D721Med (cell line): ENCODE measurements around the gene MLANA.
A peak's percentile ranks its signal among the peaks of the same experiment; 100 is the strongest.
"Not testable (repeated sequence)": the region's sequence is repeated elsewhere in the genome, so short reads cannot be mapped to it uniquely, and the experiment has no call there.

ENCODE experiments used
- DNase-seq: peaks from one replicate; pipeline ENCODE4 v3.0.0; 2011; ENCODE audit warnings: low spot score; ENCODE audit not compliant: insufficient read length
- FAIRE-seq: peaks from 2 replicates; lab custom pipeline; 2011; peaks lifted over from hg19 to GRCh38; lab: Jason Lieb, UNC
- TF ChIP-seq, protein P1 (sequence below): IDR thresholded peaks from 2 replicates; pipeline ENCODE4 v1.5.1; 2012; ENCODE audit warnings: mild to moderate bottlenecking, control low read depth; ENCODE audit not compliant: insufficient read depth; ENCODE audit errors: missing control alignments

MLANA gene

DNA sequence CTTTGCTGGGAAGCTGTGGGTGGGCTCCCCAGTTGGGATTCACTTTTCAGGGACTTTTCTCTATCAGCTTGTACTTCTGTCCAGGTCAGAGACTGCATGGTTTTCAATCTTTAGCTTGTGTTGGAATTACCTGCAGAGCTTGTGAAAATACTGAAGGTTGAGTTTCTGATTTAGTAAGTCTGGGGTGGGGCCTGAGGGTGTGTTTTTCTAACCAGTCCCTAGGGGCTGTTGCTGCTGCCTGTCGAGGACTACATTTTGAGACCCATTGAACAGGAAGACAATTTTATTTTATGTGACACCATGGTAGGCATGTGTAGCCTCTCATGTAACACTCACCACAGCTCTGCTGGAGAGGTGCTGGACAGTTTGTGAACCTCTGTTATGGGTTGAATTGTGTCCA lies 14.7 kb upstream of the MLANA start:
- no peak for FAIRE-seq
- TF ChIP-seq, protein P1, sequence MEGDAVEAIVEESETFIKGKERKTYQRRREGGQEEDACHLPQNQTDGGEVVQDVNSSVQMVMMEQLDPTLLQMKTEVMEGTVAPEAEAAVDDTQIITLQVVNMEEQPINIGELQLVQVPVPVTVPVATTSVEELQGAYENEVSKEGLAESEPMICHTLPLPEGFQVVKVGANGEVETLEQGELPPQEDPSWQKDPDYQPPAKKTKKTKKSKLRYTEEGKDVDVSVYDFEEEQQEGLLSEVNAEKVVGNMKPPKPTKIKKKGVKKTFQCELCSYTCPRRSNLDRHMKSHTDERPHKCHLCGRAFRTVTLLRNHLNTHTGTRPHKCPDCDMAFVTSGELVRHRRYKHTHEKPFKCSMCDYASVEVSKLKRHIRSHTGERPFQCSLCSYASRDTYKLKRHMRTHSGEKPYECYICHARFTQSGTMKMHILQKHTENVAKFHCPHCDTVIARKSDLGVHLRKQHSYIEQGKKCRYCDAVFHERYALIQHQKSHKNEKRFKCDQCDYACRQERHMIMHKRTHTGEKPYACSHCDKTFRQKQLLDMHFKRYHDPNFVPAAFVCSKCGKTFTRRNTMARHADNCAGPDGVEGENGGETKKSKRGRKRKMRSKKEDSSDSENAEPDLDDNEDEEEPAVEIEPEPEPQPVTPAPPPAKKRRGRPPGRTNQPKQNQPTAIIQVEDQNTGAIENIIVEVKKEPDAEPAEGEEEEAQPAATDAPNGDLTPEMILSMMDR: no peak

DNA sequence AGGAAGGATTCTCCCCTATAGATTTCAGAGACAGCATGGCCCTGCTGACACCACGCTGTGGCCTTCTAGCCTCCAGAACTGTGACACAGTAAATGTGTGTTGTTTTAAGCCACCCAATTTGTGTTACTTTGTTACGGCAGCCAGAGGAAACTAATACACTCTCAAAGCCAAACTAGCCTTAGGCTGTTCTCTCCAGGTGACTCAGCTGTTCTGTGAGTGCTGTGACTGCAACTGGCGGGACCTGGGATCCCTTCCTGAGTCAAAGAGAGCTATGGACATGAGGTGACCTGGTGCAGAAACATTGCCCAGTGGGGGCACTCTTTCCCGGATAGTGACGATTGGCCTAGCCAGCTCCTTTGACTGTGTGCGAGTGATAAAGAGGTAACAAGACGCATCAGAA lies 14.0 kb upstream of the MLANA start:
- DNase-seq: no peak
- FAIRE-seq: no peak
- TF ChIP-seq, protein P1: no peak

More for the DNA sequence above, 14.7 kb upstream of the MLANA start:
- no peak for DNase-seq

DNA sequence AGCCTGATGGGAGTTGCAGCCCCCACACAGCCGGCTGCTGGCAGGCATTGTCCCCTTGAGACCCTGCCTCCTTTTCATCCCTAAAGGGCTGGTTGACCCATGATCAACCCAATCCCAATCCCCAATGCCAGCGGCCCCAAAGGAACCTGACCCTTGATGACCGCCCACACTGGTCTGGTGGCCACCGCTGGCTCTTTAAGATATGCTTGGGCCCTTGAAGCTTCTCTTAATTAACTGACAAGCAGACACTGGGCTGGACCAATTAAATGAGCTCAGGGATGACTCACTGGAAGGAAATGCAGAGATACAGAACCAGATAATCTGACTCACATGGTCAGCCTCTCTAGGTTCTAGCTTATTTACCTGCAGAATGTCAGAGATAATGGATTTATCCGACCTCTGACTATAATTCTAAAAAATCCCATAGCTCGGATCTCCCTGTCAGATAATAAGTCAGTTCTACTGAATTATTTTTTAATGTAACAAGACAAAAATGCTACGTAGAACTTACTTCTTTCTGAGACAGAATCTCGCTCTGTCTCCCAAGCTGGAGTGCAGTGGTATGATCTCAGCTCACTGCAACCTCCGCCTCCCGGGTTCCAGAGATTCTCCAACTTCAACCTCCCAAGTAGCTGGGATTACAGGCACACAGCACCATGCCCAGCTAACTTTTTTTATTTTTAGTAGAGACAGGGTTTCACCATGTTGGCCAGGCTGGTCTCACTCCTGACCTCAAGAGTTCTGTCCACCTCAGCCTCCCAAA lies 11.1 kb upstream of the MLANA start:
- DNase-seq: no peak
- FAIRE-seq: no peak
- TF ChIP-seq, protein P1: no peak

DNA sequence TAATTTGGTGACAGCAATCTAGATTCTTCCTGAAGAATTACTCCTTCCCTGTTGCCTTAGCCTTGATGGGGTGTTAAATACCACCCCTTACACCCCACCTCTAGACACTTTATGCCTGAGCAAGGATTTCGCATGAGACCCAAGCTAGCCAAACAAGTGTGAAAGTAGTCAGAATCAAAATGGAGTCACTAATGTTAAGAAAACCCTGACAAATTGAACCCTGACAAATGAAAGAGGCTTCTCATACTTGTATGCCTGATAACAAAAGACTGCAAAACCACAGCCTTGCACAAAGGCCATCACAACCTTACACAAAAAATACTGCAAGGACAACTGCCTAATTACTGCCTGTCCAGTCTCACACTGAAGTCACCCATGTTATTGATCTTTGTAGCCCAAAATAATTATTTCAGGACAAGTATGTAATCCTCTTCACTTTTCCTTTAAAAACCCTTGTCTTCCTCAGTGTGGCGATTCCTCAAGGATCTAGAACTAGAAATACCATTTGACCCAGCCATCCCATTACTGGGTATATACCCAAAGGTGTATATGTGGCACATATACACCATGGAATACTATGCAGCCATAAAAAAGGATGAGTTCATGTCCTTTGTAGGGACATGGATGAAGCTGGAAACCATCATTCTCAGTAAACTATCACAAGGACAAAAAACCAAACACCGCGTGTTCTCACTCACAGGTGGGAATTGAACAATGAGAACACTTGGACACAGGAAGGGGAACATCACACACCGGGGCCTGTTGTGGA lies 8.3 kb upstream of the MLANA start:
- FAIRE-seq, DNase-seq: not testable (repeated sequence)

DNA sequence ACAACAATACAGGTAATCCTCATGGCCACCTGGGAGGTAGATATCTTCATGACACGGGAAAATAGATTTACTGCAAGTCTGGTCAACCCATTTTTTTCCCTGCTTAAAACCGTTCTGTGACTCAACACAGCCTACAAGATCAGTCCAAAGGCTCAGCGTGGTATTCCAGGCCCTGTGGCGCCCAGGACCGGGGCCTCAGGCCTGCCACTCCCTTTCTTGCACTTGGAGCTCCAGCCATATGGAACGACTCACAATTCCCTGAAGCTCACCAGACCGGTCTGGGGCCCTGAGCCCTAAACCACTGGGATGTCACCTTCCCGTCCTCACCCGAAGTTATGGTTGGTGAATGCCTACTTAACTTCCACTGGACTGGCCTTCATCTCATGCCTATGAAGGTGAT lies 6.5 kb upstream of the MLANA start:
- TF ChIP-seq, protein P1: no peak
- FAIRE-seq (no peak), DNase-seq (no peak)

DNA sequence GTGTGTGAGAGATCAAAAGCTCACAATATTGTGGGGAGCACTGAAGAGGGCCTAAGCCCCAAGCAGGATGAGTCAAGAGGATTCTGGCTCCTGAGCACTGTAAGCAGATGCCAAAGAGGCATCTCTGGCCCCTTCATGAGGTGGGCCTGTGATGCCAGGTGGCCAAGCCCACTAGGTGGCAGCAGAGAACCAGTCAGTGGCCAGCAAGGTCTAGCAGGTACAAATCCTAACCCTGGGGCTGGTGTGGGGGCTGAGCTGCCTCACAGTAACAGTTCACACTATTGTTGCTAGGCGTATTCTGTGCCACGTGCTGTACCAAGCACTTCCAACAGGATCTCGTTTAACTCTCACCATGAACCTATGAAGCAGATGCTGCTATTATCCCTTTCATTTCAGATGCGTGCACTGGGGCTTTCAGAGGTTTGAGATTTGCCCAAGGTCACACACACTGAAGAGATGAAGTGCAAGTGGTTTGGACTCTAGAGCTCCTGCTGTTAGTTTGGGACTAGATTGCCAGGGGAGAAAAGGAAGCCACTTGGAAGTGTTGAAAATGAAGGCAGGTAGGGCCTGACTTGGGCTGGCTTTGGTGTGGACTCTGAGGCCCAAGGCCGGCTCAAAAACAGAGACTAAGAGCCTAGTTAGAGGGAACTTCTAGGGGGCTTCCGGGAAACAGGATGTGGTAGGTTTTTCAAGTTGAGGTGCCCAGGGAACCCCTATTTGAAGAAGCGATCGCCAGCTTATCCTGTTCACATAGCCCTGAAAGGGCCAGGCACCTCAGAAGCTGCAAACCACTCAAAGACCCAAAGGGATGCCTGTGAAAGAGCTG lies 4.4 kb upstream of the MLANA start:
- peak; percentile 41 for DNase-seq
- no peak for FAIRE-seq
- TF ChIP-seq, protein P1: peak; percentile 92

DNA sequence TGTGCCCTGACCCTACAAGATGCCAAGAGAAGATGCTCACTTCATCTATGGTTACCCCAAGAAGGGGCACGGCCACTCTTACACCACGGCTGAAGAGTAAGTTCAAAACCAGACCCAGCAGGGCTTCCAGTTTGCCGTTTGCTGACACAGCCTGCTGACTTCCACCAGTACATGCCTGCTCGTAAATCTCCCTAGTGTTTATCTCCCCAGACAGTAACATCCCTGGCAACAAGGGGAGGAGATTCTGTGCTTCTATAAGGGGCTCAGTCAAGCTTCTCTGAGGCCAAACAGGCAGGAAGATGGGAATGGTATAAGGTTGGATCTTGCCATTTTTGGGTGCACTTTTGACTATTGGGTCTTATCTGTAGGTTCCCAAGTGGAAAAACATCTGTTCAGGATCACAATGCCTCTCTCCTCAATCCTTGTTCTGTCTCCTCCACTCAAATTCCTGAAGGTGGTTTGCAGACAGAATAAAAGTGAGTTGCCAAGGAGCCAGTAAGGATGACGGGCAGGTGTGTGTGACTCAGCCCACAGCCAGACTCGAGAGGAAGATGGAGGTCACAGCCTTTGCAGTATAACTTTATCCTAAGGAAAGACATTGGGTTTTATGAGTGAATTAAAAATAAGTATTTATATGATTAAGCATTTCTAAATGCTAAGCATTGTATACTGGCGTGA lies 1.9 kb downstream of the MLANA start:
- no peak for FAIRE-seq
- no peak for DNase-seq
- TF ChIP-seq, protein P1: no peak
